Gastrocnemius medialis (tissue), 4 donors: ENCODE results near the gene TMPRSS13.

Source experiments
- CTCF ChIP-seq, 5 experiments: fragments of 450-650 bp in 3 of 5; fragments of 200-600 bp in 2 of 5; sonication (generic) in 2 of 5; IDR thresholded peaks in 4 of 5; conservative IDR thresholded peaks in 1 of 5; 1 replicate in 4 of 5; 2 replicates in 1 of 5; pipeline ENCODE4 v1.5.1; 2016 to 2019; ENCODE audit warnings: antibody characterized with exemption in 5 of 5, mild to moderate bottlenecking in 3 of 5, moderate library complexity in 3 of 5
- POLR2A ChIP-seq, 2 donors: fragments of 450-650 bp; IDR thresholded peaks; one replicate each; pipeline ENCODE4 v1.6.1; 2017; ENCODE audit warnings: antibody characterized with exemption in 2 of 2, mild to moderate bottlenecking in 2 of 2, moderate library complexity in 2 of 2

- no peak for TF ChIP-seq POLR2A (IDR thresholded peaks at IDR 0.05)
- no peak for TF ChIP-seq CTCF (IDR thresholded peaks at IDR 0.05 in 4 of 5, conservative IDR thresholded peaks at IDR 0.05 in 1 of 5)
Observed at GRCh38 chr11:117932947-117933346, 3.7 kb upstream of the TMPRSS13 start.
